Measurements from ENCODE around the gene B3GNT3. TPM values are rescaled to one million over a fixed set of nuclear protein-coding genes. Genes with fewer than 3 reads are reported as not detected.

Gene B3GNT3
- total and polyA plus RNA-seq, 2 of the 13 experiments (the other 11 are each of a cell fraction or from before 2014, with no cell fraction given), result 0.86 to 4.0 TPM

DNA sequence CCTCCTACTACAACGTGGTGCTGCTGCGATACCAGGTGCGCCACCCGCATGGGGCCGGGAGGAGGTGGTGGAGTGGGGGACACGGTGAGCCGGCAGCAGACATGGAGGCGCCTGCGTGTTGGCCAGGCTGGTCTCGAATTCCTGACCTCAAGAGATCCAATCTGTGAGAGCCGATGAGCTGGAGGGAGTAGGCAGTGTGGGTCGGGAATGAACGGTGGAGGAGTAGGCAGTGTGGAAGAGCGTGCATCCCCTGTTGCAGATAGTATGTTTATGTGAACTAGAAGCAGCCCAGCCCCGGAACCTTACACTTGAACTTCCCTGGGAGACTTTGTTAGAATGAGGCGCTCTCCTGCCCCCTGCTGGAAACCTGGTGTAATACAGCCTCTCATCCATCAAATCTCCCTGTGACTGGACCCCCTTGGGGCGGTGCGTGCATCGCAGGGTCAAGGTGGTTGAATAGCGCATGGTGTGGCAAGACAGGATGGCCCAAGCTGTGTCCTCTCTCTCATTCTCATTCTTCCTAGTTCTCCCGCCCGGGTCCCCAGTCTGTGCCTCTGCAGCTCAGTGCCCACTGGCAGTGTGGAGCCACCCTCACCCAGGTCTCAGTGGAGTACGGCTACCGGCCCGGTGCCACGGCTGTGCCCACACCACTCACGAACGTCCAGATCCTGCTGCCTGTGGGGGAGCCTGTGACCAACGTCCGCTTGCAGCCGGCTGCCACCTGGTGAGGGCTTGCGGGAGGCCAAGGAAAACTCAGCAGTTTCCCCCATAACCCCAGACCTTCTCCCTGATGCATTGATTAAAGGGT lies 10.5 kb upstream of the B3GNT3 start:
- no peak overlapping the region for H2AFZ ChIP-seq (ENCODE audit: low read length)
- FAIRE-seq (peak; percentile 70), ATAC-seq (peak; percentile 31; the same call in 2 of the 3 replicates), DNase-seq (ENCODE audit: low spot score) (peak; percentile 49)
- 69% methylated on average over 21 of the region's 32 CpGs for WGBS (ENCODE audit: low lambda C conversion rate)
- no peak overlapping the region for H3K4me2 ChIP-seq (ENCODE audit: low read depth, low read length)
- H4K20me1 ChIP-seq (ENCODE audit: insufficient read depth, low read length), result no peaks in the 10 kb centered on the region
- CTCF ChIA-PET (ENCODE audit: low intra/inter-chr PET ratio, low total read pairs), result interaction anchor here (1.9 kb wide), 1 partner anchor 71 kb away, joined by 8 read pairs; no protein-coding TSS in a partner anchor
- no peaks in the 10 kb centered on the region for H3K79me2 ChIP-seq (ENCODE audit: insufficient read depth, low read length)
- no peaks in the 10 kb centered on the region for H3K9me3 ChIP-seq (ENCODE audit: low read length)
- no peak overlapping the region for H3K4me3 ChIP-seq (replicated peaks in 1 of 3; ENCODE audit: insufficient read depth in 1 of 3, low read depth in 2 of 3, low read length in 3 of 3)
- H3K9ac ChIP-seq (ENCODE audit: insufficient read depth, low read depth, low read length), result no peak overlapping the region
- 0 out of 5 replicates have a peak, but pooled peaks cover 0 to 4% of the 10 kb centered on the region in 2 experiments for H3K36me3 ChIP-seq (replicated peaks in 1 of 2; ENCODE audit: control insufficient read depth in 1 of 2, insufficient read depth in 2 of 2, low read length in 2 of 2)
- no peak overlapping the region for H3K27ac ChIP-seq (ENCODE audit: extremely low read length, insufficient read depth, low read length)
- POLR2A ChIA-PET, result interaction anchor here (1.9 kb wide), 1 partner anchor 75 kb away, joined by 6 read pairs; the partner anchor contains the start of gene RPL18A
- in situ Hi-C loops (cut with HindIII; ENCODE audit: extremely low pct_ligation_motif_present, low pct_unique_long_range_greater_than_20kb) (no loop called here), intact Hi-C loops (cut with micrococcal nuclease; ENCODE audit: unreplicated experiment) (no loop called here)
- H3K27me3 ChIP-seq (ENCODE audit: control insufficient read depth in 1 of 2, insufficient read depth in 2 of 2, low read length in 2 of 2), result no peaks in the 10 kb centered on the region
- no TSS peak for BruUV-seq (replicated peaks)
- no peaks in the 10 kb centered on the region for H3K4me1 ChIP-seq (ENCODE audit: insufficient read depth, low read length)
- TF ChIP-seq, protein P1, sequence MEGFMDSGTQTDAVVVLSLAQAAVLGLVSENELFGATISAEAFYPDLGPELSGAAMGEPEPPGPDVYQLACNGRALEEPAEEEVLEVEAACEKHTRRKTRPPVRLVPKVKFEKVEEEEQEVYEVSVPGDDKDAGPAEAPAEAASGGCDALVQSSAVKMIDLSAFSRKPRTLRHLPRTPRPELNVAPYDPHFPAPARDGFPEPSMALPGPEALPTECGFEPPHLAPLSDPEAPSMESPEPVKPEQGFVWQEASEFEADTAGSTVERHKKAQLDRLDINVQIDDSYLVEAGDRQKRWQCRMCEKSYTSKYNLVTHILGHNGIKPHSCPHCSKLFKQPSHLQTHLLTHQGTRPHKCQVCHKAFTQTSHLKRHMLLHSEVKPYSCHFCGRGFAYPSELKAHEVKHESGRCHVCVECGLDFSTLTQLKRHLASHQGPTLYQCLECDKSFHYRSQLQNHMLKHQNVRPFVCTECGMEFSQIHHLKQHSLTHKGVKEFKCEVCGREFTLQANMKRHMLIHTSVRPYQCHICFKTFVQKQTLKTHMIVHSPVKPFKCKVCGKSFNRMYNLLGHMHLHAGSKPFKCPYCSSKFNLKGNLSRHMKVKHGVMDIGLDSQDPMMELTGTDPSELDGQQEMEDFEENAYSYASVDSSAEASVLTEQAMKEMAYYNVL (CRISPR knock-in tag; IDR thresholded peaks at IDR 0.05; ENCODE audit: borderline replicate concordance), result no peak
- TF ChIP-seq, protein P2, sequence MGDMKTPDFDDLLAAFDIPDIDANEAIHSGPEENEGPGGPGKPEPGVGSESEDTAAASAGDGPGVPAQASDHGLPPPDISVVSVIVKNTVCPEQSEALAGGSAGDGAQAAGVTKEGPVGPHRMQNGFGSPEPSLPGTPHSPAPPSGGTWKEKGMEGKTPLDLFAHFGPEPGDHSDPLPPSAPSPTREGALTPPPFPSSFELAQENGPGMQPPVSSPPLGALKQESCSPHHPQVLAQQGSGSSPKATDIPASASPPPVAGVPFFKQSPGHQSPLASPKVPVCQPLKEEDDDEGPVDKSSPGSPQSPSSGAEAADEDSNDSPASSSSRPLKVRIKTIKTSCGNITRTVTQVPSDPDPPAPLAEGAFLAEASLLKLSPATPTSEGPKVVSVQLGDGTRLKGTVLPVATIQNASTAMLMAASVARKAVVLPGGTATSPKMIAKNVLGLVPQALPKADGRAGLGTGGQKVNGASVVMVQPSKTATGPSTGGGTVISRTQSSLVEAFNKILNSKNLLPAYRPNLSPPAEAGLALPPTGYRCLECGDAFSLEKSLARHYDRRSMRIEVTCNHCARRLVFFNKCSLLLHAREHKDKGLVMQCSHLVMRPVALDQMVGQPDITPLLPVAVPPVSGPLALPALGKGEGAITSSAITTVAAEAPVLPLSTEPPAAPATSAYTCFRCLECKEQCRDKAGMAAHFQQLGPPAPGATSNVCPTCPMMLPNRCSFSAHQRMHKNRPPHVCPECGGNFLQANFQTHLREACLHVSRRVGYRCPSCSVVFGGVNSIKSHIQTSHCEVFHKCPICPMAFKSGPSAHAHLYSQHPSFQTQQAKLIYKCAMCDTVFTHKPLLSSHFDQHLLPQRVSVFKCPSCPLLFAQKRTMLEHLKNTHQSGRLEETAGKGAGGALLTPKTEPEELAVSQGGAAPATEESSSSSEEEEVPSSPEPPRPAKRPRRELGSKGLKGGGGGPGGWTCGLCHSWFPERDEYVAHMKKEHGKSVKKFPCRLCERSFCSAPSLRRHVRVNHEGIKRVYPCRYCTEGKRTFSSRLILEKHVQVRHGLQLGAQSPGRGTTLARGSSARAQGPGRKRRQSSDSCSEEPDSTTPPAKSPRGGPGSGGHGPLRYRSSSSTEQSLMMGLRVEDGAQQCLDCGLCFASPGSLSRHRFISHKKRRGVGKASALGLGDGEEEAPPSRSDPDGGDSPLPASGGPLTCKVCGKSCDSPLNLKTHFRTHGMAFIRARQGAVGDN (CRISPR knock-in tag; IDR thresholded peaks at IDR 0.05), result peak; percentile 26
- TF ChIP-seq SMARCC2 (IDR thresholded peaks at IDR 0.05) (no peak), ZNF790 (CRISPR knock-in tag; IDR thresholded peaks at IDR 0.05; ENCODE audit: borderline replicate concordance) (no peak), BRCA1 (CRISPR knock-in tag; IDR thresholded peaks at IDR 0.05) (no peak), SMC3 (IDR thresholded peaks at IDR 0.05; ENCODE audit: low read length) (peak; percentile 55; the same call in 1 of the 2 replicates), KLF15 (CRISPR knock-in tag; IDR thresholded peaks at IDR 0.05; ENCODE audit: borderline replicate concordance) (no peak), KLF16 (CRISPR knock-in tag; IDR thresholded peaks at IDR 0.05) (no peak), ZNF30 (CRISPR knock-in tag; IDR thresholded peaks at IDR 0.05) (no peak), ZNF7 (CRISPR knock-in tag; IDR thresholded peaks at IDR 0.05) (no peak), PAF1 (CRISPR knock-in tag; IDR thresholded peaks at IDR 0.05) (no peak), HMG20B (CRISPR knock-in tag; conservative IDR thresholded peaks at IDR 0.05) (no peak)
- TF ChIP-seq, protein P3, sequence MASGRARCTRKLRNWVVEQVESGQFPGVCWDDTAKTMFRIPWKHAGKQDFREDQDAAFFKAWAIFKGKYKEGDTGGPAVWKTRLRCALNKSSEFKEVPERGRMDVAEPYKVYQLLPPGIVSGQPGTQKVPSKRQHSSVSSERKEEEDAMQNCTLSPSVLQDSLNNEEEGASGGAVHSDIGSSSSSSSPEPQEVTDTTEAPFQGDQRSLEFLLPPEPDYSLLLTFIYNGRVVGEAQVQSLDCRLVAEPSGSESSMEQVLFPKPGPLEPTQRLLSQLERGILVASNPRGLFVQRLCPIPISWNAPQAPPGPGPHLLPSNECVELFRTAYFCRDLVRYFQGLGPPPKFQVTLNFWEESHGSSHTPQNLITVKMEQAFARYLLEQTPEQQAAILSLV (CRISPR knock-in tag; IDR thresholded peaks at IDR 0.05; ENCODE audit: borderline replicate concordance), result no peak
- TF ChIP-seq, protein P4, sequence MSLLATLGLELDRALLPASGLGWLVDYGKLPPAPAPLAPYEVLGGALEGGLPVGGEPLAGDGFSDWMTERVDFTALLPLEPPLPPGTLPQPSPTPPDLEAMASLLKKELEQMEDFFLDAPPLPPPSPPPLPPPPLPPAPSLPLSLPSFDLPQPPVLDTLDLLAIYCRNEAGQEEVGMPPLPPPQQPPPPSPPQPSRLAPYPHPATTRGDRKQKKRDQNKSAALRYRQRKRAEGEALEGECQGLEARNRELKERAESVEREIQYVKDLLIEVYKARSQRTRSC (CRISPR knock-in tag; IDR thresholded peaks at IDR 0.05; ENCODE audit: low read depth), result no peak

Data from HepG2 (cell line).